PC-3 (cell line): ENCODE results near the gene UBE2Q2.

ENCODE experiments used
- EZH2 ChIP-seq: fragments of 300-600 bp; sonication (generic); IDR thresholded peaks from one replicate; pipeline ENCODE4 v1.6.1; 2017; ENCODE audit warnings: antibody characterized with exemption, mild to moderate bottlenecking, low read length; ENCODE audit not compliant: unreplicated experiment
- EZH2phosphoT487 ChIP-seq: fragments of 300-600 bp; sonication (generic); IDR thresholded peaks from 2 replicates; pipeline ENCODE4 v1.6.1; 2018; ENCODE audit warnings: mild to moderate bottlenecking, antibody characterized with exemption, low read length, borderline replicate concordance
- TF ChIP-seq, protein P1 (sequence below): fragments of 300-600 bp; sonication (generic); conservative IDR thresholded peaks from 2 replicates; pipeline ENCODE4 v1.5.1; 2017; ENCODE audit warnings: antibody characterized with exemption, low read depth, mild to moderate bottlenecking, low read length

DNA sequence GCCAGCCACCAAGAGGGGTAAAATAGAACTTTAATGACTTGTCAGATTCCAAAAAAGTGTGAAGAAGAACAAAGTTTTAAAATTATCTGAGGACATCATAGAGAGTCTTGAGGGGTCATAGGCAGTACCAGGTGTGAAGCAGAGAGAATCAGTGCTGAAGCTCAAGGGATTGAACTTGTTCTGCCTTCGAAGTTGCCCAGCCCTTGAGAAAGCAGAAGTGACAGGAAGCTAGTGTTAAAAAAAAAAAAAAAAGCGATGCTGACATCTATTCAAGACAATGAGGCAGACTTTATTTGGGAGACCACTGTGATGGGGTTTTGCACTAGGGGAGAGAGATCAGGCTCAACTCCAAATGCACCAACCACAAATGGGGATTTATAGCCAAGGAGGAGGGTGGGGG, 82.2 kb downstream of the UBE2Q2 start:
- TF ChIP-seq, protein P1, sequence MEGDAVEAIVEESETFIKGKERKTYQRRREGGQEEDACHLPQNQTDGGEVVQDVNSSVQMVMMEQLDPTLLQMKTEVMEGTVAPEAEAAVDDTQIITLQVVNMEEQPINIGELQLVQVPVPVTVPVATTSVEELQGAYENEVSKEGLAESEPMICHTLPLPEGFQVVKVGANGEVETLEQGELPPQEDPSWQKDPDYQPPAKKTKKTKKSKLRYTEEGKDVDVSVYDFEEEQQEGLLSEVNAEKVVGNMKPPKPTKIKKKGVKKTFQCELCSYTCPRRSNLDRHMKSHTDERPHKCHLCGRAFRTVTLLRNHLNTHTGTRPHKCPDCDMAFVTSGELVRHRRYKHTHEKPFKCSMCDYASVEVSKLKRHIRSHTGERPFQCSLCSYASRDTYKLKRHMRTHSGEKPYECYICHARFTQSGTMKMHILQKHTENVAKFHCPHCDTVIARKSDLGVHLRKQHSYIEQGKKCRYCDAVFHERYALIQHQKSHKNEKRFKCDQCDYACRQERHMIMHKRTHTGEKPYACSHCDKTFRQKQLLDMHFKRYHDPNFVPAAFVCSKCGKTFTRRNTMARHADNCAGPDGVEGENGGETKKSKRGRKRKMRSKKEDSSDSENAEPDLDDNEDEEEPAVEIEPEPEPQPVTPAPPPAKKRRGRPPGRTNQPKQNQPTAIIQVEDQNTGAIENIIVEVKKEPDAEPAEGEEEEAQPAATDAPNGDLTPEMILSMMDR: no peak
- TF ChIP-seq EZH2 (no peak), EZH2phosphoT487 (no peak)
